Measurements from ENCODE around the gene SCO2. TPM values are rescaled to one million over a fixed set of nuclear protein-coding genes. Genes with fewer than 3 reads are reported as not detected.

SCO2 gene
- total RNA-seq (2022; extraction: Qiagen RNA extraction) = 2.2 to 6.4 TPM (median 5.4 TPM) in 5 replicates

DNA sequence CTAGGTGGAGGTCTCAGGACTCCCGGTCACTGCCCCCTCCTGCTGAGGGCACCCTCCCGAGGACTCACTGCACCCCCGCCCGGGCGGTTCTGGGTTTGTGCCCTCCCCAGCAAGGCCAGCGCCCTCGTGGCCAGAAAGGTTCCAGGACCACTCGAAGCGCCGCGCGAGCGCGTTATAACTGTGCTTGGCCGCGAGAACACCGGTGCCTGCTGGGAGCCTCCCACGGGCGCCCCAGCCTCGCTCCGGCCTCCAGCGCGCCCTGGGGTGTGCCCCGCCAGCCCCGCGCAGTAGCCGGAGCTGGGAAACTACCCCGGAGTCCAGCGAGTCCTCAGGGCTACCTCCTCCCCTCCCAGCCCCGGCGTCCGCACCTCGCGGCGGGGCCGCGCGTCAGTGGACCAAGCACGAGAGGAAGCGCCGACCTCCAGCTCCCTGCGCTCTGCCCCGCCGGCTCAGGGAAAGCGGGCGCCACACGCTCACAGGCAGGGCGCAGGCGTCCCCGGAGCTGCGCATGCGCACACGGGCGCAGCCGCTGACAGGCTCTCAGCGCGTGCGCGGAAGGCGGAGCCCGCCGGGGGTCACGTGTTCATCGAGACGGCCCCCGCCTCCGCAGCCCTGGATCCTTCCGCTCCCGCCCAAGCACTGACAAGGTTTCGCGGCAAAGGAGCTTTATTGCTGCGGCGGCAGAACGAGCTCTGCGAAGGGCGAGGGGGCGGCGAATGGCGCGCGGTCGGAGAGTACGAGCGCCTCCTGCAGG lies at the start of gene SCO2:
TSS of gene SCO2 (minus strand) at position 495 of the 754 bp plus-strand sequence. CDS start 1,187 bp downstream, outside the sequence.

GRCh38 chr22:50562523-50563412 lies 37.4 kb upstream of the SCO2 start, which contains the start of gene SYCE3:
SYCE3 (minus strand) TSS chr22:50562919; CDS start chr22:50556405, 6,514 bp downstream.

DNA sequence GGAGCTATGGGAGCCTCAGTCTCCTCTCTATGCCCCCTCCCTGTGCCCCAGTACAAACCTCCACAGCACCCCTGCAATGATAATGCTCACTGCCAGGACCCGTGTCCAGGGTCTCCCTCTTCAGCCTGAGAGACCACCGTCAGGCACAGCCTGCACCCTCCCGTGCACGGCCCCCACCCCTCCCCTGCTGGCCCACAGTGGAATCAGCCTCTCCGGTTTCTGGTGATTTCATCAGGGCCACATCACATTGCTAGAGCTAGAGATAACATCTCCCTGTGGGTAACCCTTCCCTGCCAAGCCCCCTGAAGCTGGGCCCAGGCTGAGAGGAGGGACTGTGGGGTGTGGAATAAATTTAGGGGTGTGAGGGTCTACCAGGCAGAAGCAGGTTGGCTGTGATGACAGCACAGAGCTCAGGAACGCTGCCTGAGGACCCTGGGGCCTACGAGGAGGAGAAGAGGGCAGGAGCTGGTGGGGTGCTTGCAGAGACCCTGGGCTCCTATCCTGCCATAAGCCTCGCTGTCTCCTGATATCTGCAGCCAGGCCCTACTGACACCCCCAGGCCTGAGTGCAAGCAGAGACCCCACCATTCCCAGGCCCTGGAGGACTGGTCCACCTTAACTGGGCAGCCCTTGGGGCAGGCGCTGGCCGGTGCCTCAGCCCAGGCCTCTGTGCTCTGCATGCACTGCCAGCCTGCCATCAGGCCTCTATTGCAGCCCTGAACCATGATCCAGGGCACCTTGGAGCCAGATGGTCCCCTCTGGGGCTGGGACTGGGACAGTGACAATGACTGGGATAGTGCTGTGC lies 20.3 kb upstream of the SCO2 start, which contains the start of gene KLHDC7B:
TSS of gene KLHDC7B (plus strand) at position 378 of the 804 bp plus-strand sequence. CDS start at position 723, 345 bp downstream.

GRCh38 chr22:50529897-50530579 lies 4.6 kb upstream of the SCO2 start, which contains the start of gene TYMP:
TYMP (minus strand) TSS chr22:50530012; CDS start chr22:50529709, 303 bp downstream.

DNA sequence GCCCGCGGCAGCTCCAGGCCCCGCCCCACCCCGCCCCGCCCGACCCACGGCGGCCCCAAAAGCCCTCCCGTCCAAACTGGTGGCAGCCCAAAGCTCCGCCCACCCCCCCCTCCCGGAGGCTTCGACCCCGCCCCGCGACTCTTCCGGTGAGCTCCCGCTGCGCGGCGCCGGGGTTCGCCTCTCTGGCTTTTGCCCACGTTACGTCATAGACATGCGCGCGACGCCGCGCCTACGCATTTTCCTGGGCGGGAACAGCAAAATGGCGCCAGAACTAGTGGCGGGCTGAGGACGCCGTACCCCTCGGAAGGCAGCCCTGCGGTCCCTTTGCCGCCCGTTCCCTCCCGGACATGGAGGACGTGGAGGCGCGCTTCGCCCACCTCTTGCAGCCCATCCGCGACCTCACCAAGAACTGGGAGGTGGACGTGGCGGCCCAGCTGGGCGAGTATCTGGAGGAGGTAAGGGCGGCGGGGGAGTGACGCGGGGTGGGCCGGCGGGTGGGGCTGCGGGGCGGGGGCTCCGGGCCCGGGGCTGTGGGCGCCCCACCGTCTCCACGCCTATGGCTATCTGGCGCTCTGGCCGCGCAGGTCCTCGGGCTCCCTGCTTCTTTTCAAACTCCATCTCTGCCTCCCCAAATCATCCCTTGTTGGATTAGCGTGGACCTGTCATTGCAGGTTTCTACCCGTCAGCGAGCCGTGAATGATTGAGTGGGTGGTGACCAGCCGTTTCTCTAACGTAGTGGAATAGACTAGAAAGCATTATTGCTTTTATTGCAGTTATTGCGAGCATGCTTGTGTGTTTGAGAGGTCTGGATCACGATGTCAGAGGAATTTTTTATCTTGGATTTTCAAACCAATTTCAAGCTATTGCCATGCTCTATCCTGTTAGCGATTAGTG lies 17.2 kb downstream of the SCO2 start, which contains the start of gene NCAPH2:
TSS of gene NCAPH2 (plus strand) at position 234 of the 894 bp plus-strand sequence. CDS start at position 348, 114 bp downstream.

GRCh38 chr22:50507421-50507990 lies 17.9 kb downstream of the SCO2 start, which contains the start of gene LMF2:
LMF2 (minus strand) TSS chr22:50507702; CDS start chr22:50507675, 27 bp downstream.

DNA sequence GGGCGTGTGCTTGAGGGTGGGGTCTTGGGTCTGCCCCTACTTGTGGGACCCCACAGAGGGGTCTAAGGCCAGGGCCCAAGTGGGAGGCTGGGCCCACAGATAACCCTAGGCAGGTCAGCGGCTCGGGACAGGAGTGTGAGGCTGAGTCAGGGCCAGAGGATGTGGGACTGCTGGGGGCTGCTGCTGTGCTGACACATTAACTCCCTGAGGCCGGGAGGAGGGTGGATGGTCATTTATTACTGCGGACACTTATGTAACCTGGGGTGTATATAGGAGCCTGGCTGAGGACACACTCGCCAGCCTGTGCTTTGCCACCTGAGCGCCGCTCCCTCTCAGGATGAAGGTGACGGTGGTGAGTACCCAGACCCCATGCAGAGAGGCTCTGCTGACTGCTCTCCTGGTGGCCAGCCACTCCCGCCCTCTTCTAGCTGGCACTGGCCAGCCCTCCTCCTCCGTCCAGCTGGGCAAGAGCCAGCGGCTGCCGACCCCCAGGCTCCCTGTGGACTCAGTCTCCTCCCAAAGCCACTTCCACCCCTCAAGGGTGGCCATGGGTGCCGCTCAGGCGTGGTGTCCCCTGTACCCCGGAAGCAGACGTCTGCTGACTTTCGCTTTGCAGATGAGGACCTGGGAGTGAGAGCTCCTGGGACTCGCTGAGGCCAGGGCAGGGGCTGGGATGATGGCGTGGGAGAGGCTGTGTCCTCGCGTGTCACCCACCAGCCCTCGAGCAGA lies 38.7 kb downstream of the SCO2 start, which contains the start of gene MIOX:
TSS of gene MIOX (plus strand) at position 299 of the 729 bp plus-strand sequence. CDS start at position 338, 39 bp downstream.

GRCh38 chr22:50481440-50482106 lies 43.8 kb downstream of the SCO2 start, which contains the start of gene ADM2:
ADM2 (plus strand) TSS chr22:50481543; CDS start chr22:50481848, 305 bp downstream.

DNA sequence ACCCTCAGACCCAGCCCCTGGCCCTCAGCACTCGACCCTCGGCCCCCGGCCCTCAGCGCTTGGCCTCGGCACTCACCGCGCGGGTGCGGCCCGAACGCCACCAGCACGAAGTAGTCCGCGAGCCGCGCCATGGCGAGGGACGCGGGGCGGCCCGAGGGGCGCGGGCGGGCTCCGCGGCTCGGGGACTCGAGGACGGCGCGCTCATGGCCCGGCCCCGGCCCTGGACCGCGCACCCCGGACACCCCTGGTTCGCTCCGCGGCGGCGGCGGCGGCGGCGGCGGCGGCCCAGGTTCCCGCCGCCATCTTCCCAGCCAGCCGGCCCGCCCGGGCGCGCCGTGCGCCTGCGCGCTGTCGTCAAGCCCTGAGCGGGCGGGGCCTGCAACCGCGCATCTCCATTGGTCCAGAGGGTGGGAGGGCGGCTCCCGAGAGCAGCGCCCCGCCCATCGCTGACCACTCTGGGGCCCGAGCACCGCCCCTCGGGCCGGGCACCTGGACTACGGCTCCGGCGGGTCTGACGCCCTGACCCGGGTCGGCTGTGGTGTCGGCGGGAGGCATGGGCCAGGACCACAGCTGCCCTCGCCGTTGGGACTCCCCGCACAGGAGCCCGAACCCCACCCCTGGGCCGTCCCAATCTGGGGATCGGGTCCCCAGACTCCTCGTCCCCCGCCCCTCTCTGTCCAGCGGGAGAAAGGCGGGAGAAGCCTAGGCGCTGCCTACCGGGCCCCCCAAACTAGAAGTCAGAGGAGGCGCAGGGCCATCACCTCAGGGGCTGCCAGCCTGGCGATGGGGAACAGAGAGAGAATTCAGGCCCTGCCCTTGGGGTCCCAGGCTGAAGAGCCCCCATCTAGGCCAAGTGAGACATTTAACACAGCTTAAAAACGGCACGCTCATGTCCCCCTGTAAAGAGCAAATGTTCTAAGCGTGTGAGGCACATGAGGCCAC lies 50.4 kb downstream of the SCO2 start, which contains the start of gene SBF1:
TSS of gene SBF1 (minus strand) at position 326 of the 942 bp plus-strand sequence. CDS start at position 131, 195 bp downstream.

Other genes with a start within 250 kb of the SCO2 start
- 101 to 122 TPM (median 108 TPM) in 5 replicates for gene PLXNB2, start 218.0 kb downstream of the SCO2 start, total RNA-seq (2022; extraction: Qiagen RNA extraction)
- gene DENND6B, start 198.6 kb downstream of the SCO2 start, total RNA-seq (2022; extraction: Qiagen RNA extraction) = 2.0 to 3.7 TPM (median 2.8 TPM) in 5 replicates
- 9.1 to 13.3 TPM (median 12.5 TPM) in 5 replicates for gene PPP6R2, start 182.3 kb downstream of the SCO2 start, total RNA-seq (2022; extraction: Qiagen RNA extraction)
- gene SBF1, start 50.6 kb downstream of the SCO2 start, total RNA-seq (2022; extraction: Qiagen RNA extraction) = 20.3 to 24.9 TPM (median 22.4 TPM) in 5 replicates
- 0.44 to 0.91 TPM (median 0.63 TPM) in 5 replicates for gene ADM2, start 44.1 kb downstream of the SCO2 start, total RNA-seq (2022; extraction: Qiagen RNA extraction)
- not detected in 5 replicates for gene MIOX, start 38.7 kb downstream of the SCO2 start, total RNA-seq (2022; extraction: Qiagen RNA extraction)
- gene LMF2, start 17.9 kb downstream of the SCO2 start, total RNA-seq (2022; extraction: Qiagen RNA extraction) = 35.7 to 48.9 TPM (median 47.1 TPM) in 5 replicates
- 34.9 to 42.3 TPM (median 38.0 TPM) in 5 replicates for gene NCAPH2, start 17.4 kb downstream of the SCO2 start, total RNA-seq (2022; extraction: Qiagen RNA extraction)
- gene TYMP, start 4.4 kb upstream of the SCO2 start, total RNA-seq (2022; extraction: Qiagen RNA extraction) = 12.1 to 17.2 TPM (median 16.4 TPM) in 5 replicates
- 0.02 to 0.05 TPM (median 0.02 TPM) in 3 of 5 replicates, not detected in the others for gene KLHDC7B, start 20.3 kb upstream of the SCO2 start, total RNA-seq (2022; extraction: Qiagen RNA extraction)
- 0.25 to 0.52 TPM (median 0.48 TPM) in 3 of 5 replicates, not detected in the others for gene SYCE3, start 37.3 kb upstream of the SCO2 start, total RNA-seq (2022; extraction: Qiagen RNA extraction)
- gene CPT1B, start 52.8 kb upstream of the SCO2 start, total RNA-seq (2022; extraction: Qiagen RNA extraction) = 10.8 to 14.4 TPM (median 12.8 TPM) in 5 replicates
- gene CHKB, start 57.3 kb upstream of the SCO2 start, total RNA-seq (2022; extraction: Qiagen RNA extraction) = 14.9 to 20.5 TPM (median 18.3 TPM) in 5 replicates
- 2.8 to 4.1 TPM (median 3.6 TPM) in 5 replicates for gene MAPK8IP2, start 75.2 kb upstream of the SCO2 start, total RNA-seq (2022; extraction: Qiagen RNA extraction)
- gene ARSA, start 102.6 kb upstream of the SCO2 start, total RNA-seq (2022; extraction: Qiagen RNA extraction) = 20.0 to 25.1 TPM (median 22.4 TPM) in 5 replicates
- gene SHANK3, start 147.2 kb upstream of the SCO2 start, total RNA-seq (2022; extraction: Qiagen RNA extraction) = 3.3 to 5.2 TPM (median 4.1 TPM) in 5 replicates
- 0.13 to 0.15 TPM in 2 of 5 replicates, not detected in the others for gene ACR, start 212.6 kb upstream of the SCO2 start, total RNA-seq (2022; extraction: Qiagen RNA extraction)

Data from A549 treated with Hydrocortisone at 1 μM for 4 hours (cell line).